HG02852 (cell line): ENCODE results near the gene STMN3.
"Not testable (repeated sequence)": the region's sequence is repeated elsewhere in the genome, so short reads cannot be mapped to it uniquely, and the experiment has no call there.

Source experiments
- ATAC-seq: cut with Tn5 transposase; IDR thresholded peaks from one replicate; pipeline ENCODE4 v1.9.1; 2021; ENCODE audit warnings: mild to moderate bottlenecking, moderate library complexity; ENCODE audit not compliant: unreplicated experiment

The STMN3 gene

GRCh38 chr20:63617876-63618265 lies 35.4 kb downstream of the STMN3 start:
- no peak for ATAC-seq

- no peak for ATAC-seq
Measured at GRCh38 chr20:63617092-63617875, 35.9 kb downstream of the STMN3 start.

- not testable (repeated sequence) for ATAC-seq
Measured at GRCh38 chr20:63613863-63614594, 39.2 kb downstream of the STMN3 start.

GRCh38 chr20:63612276-63612931 lies 40.8 kb downstream of the STMN3 start:
- no peak for ATAC-seq

GRCh38 chr20:63611646-63612045 lies 41.6 kb downstream of the STMN3 start:
- ATAC-seq = no peak

- ATAC-seq = no peak
Measured at GRCh38 chr20:63610581-63611435, 42.4 kb downstream of the STMN3 start.

GRCh38 chr20:63606686-63607085 lies 46.5 kb downstream of the STMN3 start:
- no peak for ATAC-seq

- no peak for ATAC-seq
Measured at GRCh38 chr20:63602321-63602720, 50.9 kb downstream of the STMN3 start.

GRCh38 chr20:63601679-63602078 lies 51.5 kb downstream of the STMN3 start:
- ATAC-seq = not testable (repeated sequence)

GRCh38 chr20:63599396-63600050 lies 53.7 kb downstream of the STMN3 start:
- no peak for ATAC-seq

GRCh38 chr20:63598479-63599395 lies 54.5 kb downstream of the STMN3 start:
- ATAC-seq = no peak

GRCh38 chr20:63597651-63598478 lies 55.4 kb downstream of the STMN3 start:
- no peak for ATAC-seq

- ATAC-seq = no peak
Measured at GRCh38 chr20:63596423-63596822, 56.8 kb downstream of the STMN3 start.

GRCh38 chr20:63595416-63596127 lies 57.7 kb downstream of the STMN3 start:
- ATAC-seq = no peak

- ATAC-seq = no peak
Measured at GRCh38 chr20:63594043-63594561, 59.1 kb downstream of the STMN3 start.

GRCh38 chr20:63592661-63593060 lies 60.6 kb downstream of the STMN3 start:
- no peak for ATAC-seq

GRCh38 chr20:63591786-63592355 lies 61.4 kb downstream of the STMN3 start:
- no peak for ATAC-seq
